Measurements from ENCODE around the gene VSTM2B.

Gene VSTM2B

DNA sequence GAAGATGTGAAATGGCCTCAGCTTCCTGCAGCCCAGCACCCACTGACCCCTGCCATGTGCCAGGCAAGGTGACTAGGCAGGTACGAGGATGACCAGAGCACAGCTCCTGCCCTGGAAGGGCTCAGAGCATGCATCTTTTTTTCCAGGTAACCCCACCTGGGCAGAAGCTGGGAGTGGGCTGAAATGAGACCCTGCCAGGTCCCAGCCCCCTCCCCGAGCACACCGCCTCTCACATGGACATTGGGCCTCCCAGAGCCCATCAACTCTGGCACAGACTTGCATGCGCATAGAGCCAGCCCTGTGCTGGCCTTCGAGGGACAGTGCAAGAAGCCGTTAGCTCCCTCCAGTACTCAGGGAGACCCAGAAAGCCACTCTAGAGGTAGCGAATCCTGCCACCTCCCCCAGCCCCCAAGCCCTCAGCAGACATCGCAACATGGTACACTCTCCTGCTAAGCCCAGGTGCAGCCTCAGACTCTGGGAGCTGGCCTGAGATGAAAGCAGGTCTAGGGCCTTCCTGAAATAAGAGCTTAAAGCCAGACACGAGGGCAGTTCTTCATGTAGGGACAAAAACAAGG, 8.9 kb upstream of the VSTM2B start:
- no peak for DNase-seq

DNA sequence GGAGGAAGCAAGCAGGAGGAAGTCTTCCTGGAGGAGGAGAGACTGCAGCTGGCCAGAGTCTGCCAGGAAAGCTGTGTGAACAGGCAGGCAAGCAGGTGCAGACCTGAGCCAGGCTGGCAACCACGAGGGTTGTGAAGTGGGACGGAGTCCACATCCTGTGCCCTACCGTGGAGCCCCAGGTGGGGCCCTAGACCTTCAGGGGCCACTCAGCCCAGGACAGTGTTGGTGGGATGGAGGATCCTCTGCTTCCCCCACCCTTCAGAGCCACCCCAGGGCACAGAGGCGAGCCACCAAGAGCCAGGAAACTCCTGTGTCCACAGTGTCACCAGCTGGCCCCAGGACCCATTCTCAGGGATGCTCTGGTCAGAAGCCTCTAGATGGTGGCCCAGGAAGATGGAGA, 8.4 kb upstream of the VSTM2B start:
- DNase-seq, result no peak

DNA sequence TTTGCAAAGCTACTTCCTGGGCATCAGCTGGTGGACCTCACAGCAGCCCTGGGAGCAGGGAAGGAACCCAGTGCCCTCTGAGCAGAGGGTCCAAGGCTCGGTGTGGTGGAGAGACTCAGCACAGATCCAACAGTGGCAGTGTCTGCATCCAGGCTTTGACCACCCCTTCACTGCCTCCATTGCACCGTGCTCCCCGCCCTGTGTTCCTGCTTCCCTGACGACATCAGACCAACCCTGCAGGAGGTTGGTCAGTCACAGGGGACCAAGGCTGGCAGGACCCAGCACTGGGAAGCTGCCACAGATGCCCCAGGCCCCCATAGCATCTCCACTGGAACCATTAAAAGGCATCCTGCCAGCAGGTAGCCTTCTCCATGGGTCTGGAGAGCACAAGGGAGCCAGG, 7.8 kb upstream of the VSTM2B start:
- DNase-seq, result no peak

DNA sequence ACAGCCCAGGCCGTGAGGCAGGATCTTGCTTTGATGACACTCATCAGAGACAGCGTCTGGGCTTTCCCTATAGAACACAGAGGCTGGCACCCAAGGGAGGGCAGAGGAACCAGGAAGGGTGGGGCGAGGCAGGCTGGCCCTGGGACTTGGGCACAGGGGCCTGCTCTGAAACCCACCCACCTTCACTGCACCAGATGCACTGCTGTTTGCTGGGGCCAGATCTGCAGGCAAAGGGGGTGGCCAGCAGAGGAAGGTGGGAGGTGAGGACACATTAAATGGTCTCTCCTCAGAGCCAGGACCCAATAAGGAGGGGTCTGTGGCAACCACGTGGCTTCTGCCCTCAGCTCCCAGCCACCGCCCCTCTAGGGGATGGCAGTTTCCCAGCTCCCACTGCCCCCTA, 6.6 kb upstream of the VSTM2B start:
- no peak for DNase-seq

DNA sequence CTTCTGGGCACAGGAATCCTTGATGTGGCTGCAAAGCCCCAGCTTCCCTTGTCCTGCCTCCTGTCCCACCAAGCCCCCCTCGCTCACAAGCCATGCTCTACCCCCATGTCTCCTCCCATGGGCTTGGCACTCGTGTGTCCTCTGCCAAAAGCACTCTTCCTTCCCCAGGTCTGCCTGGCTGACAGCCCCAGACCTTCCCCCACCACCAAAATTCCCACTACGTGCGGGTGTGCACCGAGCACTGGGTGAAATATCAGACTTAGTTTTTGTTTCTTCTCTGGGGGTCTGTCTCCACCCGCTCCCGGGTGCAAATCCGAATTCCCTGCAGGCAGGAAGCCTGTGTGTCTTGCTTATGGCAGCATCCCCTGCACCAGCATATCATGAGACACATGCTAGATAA, 5.9 kb upstream of the VSTM2B start:
- DNase-seq, result no peak

DNA sequence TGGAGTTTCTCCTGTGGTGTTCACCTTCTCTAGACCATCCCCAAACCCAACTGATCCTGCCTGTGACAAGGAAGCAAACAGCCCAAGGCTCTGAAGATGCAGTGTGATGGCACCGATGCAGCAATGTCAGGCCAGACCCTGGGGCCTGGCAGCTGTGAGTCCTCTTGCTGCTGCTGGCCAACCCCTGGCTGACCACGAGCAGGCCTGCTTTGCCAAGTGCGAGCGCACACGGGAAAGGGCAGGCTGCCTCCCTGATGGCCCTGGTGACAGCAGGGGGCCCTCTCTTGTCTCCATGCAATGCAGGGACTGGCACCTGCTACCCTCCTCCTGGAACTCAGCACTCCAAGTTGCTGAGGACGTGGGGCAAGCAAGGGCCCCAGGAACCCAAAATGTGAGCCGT, 5.4 kb upstream of the VSTM2B start:
- no peak for DNase-seq

DNA sequence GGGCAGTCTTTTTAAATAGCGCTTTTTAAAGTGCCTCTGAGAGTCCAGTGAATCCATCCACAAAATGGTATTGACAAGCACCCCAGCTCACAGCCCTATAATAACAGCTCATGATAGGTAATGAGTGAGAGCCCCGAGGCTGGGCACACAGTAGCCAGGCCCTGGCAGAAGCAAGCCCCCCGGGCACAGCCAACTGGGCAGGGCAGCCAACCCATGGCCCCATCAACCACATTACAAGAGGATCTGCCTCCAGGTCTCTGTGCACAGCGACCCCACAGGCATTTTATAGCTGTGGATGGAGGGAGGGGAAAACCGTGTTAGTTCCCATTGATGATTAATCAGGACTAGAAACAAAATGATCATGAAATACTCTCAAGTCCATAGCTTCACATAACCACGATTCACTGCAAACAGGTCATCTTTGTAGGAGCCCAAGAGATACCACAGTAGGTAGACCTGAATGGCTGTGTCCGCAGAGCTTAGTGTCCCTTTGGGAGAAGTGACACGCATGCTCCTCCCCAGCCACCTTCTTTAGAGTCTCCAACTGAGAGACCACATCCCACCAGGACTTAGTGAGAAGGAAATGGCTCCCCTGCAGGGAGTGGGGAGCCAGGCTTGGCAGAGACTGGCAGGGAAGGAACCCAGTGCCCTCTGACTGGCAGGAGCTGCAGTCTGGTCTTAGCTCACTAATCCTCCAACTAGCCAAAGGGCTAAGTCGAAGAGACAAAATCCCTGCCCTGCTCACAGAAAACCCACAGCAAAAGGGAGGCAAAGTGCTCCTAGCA, 4.3 kb upstream of the VSTM2B start:
- no peak for DNase-seq

DNA sequence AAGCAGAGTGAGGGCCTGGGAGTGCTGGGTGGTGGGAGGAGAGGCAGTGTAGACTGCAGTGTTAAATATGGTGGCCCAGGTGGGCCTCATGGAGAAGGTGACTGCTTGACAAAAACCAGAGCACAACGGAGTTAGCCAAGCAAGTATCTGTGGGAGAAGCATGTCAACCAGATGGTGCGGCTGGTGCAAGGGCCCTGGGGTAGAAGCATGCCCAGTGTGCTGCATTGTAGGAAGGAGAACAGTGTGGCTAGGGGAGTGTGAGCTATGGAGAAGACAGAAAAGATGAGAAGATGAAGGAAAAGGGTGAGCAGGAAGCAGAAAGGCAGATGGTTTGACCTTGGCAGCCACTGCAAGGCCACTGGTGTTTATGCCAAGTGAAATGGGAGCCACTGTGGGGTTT, 2.2 kb upstream of the VSTM2B start:
- DNase-seq, result no peak

DNA sequence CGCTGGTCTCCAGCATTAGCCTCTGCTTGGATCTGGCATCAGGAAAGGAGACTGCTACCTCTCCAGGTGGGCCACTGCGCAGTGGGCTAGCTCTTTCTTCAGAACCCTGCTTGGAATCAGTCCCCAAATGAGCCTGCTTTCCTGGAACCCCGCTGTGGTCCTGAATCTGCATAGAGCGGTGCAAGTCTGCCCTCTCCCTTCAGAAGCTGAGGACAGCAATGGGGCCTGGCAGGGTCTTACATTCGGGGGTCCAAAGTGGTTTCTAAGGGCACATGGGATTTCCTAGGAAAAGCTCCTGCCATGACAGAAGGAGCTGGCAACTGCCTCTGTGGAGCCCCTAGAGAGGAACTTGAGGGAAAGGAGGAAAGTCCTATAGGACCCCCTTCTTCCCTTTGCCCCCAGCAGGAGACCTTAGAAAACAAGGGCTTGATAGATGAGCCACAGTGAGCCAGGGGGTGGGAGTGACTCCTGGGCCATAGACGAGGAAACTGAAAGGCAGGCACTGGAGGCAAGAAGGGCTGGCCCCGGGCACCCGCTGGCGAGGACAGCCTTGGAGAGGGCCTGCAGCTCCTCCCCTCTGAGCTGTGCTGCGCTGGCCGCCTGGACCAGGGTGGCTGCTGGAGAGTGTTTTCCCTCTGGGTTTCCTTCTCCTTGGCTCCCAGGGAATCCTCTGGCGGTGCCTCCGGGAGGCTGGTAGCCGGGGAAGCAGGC, 1.4 kb upstream of the VSTM2B start:
- no peak for DNase-seq

DNA sequence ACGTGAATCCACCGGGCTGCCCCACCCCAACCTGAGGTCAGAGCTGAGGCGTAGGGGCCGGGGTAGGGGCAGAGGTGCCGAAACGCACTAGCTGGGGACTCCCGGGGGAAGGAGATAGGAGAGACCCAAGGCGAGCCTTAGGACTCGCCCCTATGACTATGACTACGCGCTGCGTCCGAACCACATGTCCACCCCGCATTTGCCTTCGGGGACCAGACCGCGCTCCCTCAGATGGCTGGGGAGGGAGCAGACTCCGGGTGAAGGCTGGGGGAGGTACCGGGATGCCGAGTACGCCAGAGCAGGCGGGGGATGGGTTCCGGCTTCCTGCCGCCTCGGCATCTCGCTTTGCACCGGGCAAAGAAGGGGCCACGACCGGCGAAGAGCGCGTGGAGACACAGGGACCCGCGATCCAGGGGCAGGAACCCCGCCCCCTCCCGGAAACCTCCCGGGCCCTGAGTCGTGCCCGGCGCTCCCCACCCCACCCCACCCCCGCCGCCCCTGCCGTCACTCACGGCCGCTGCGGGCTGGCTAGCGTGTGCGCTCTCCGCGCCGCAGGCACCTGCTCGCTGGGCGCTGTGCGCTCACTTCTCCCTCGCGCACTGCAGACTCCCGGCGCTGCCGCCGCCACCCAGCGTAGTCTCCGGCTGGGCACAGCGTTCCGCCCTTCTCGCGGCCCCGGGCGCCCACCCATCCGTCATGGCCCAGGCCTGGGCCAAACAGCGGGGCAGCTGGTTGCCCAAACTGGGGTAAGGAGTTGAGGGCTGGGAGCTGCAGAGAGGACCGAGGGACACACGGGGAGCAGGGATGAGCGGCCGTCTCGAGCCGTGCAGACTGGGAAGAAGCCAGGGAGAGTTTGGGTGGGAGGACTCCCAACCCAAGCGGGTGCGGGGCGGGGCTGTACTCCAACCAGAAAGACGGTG, 622 bp upstream of the VSTM2B start:
- DNase-seq, result no peak

DNA sequence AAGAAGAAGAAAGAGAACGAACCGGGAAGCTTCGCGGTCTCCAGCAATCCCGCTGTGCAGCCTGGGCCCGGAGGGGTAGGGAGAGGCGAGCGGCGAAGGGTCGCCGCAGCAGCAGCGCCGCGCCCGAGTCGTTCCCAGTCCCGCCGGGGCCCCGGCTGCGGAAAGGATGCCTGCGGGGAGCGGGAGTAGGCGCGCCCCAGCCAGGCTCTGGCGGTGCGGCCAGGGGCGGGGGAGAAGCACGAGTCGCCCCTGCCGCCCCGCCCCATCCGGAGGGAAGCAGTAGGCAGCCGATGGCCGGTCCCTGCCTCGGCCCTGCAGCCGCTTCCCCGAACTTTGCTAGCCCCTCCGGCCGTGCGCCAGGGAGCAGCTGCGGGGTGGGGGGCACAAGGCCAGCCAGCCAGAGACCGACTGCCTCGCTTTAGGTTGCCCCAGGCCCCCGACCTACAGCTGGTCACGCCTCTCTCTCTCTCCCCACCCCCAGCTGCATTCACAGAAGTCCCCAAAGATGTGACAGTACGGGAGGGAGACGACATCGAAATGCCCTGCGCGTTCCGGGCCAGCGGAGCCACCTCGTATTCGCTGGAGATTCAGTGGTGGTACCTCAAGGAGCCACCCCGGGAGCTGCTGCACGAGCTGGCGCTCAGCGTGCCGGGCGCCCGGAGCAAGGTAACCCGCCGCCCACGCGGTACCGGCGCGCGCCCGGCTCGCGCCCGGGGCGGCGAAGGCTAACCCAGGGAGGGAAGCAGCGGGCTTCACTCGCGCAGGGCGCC, 1.1 kb downstream of the VSTM2B start:
- peak; percentile 37 for DNase-seq

DNA sequence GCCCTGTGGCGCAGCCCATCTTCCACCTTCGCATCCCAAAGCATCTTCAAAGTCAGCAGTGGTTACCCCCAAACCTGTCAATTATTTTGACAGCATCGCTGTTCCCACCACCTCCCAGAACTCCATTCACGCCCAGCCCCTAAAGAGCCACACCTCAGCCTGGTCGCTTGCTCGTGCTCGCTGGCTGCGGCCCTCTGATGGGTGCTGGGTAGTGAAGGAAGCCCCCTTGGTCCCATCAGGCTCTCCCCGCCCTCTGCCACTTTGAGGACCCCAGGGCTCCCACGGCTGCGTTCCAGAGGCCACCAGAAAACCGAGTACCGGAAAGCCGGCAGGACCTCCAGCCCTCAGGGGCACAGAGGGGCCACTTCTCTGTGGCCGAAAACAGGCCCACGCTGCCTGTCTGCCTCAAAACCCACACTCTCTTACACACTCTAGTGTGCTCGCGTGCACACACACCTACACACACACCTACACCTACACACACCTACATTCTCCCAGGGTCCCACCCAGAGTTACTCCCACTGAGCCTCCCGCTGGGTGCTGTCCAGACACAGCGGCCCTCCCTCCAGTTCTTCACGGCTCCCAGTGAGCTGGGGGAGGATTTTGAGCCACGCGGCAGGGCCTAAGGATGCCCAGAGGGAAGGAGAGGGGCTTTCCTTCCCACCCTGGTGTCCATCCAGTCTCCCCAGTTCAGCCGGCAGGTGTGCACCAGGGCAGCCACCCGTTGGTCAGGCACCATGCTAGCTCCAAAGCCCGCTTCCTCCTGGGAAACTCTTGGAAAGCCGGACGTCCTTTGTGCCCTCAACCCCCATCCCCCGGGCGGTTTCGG, 1.9 kb downstream of the VSTM2B start:
- no peak for DNase-seq

DNA sequence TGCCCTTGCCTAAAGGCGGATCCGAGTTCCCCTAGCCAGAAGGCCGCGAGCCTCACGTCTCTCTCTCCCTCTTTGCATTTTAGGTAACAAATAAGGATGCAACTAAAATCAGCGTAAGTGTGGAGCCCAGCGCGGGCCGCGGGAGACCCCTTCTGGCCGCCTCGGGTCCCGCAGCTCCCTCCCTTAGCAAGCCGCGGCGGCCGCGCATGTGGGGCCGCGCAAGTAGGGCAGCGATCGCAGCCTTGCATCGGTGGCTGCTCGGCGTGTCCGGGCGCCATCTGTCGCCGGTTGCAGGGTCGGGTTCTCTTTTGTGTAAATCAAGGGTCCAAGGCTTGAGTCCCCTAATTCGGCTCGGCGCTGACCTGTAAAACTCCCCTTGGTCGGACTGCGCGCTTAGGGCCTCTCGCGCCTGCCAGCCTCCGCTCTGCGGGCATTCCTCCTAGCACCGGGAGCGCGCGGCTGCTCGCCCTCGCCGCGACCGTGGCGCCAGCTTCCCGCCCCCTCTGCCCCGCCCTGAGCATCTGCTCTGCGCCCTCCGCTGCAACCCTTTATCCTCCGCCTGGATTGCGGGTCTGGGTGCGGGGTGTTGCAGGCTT, 2.7 kb downstream of the VSTM2B start:
- DNase-seq, result peak; percentile 91

DNA sequence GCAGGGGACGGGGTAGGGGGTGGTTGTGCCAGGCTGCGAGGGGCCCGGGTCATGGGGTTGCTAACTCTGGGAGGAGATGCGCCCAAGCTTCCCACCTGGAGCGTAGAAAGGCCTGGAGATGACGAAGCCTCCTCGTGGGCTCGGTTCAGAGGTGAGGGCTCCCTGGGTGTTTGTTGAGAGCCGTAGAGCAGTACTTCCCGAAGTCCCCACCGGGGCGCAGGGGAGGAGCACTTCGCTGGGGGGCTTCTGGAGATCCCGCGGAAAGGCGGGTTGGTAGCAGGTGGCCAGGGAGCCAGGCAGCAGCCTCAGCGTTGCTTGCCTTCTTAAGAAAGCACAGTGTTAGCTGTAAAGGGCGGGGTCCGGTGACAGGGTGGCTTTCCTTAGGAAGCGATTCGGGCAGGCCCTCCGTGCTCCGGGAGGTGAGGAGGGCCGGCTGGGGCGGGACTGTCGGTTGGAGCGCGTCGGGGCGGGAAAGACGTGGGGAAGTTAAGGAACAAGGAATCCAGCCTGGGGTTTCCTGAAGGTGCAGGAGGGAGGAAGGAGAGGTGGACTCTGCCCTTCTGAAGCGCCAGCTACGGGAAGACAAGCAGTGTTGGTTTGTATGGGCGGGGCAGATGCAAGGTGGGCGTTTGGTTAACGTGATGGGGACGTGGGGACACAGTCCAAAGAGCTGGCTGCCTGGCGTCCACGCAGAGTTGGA, 3.3 kb downstream of the VSTM2B start:
- peak; percentile 50 for DNase-seq

DNA sequence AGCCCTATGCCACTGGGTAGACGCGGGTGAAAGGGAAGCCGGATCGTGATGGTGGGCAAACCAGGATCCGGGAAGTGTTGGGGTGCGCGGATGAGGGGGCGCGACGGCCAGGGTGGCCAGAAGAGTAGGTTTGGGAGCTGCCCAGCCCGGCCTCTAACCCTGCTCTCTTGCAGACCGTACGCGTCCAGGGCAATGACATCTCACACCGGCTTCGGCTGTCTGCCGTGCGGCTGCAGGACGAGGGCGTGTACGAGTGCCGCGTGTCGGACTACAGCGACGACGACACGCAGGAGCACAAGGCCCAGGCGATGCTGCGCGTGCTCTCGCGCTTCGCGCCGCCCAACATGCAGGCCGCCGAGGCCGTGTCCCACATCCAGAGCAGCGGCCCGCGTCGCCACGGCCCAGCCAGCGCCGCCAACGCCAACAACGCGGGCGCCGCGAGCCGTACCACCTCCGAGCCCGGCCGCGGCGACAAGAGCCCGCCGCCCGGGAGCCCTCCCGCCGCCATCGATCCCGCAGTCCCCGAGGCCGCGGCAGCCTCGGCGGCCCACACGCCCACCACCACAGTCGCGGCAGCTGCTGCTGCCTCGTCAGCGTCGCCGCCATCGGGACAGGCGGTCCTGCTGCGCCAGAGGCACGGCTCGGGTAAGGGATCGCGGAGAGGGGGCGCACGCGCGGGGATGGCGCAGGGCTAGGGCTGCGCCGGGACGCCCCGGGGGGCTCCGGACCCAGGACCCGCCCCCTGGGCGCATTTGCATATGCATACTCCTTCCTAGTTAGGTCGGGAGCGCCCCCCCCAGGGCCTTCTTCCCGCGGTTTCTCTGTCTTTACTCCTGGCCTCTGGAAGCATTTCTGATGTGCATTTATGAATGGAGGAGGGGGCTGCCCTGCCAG, 4.1 kb downstream of the VSTM2B start:
- no peak for DNase-seq

DNA sequence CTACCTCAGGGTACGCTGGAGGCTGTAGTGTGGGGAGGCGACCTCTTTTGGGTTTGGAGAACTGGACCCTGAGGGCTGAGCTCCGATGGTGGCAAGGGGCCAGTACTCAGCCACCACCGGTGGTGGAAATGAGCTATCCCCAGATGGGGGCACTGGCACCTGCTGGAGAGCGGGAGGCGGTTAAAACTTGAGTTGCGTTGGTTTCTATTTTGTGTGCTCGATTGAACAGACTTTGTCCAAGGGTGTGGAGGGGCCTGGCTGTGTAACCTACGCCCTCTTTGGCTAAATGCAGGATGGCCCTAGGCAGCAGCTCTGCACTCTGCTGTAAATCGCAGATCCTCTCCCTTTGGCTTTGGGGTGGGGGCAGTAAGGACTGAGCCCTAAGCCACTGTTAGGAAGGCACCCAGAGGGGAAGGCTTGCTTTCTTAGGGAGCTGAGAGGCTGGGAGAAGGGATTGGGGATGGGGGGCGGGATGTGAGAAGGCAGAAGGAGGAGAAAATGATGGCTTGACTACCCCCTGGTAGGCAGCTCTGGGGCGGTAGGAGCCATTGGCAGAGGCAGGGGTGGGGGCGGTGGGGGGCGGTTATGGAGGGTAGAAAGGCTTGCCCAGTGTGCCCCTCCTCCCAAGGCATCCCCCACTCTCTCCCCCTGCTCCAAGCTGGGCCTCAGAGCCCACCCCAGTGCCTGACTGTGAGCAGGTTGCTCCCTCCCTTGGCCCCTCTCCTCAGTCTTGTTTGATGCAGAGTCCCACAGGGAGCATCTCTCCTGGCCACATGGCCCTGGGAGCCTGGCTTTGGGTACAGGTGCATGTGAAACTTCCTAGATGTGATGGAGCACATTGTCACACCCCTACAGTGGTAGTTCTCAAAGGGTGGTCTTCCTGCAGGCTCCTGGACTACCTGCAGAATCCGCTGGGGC, 5.0 kb downstream of the VSTM2B start:
- DNase-seq, result no peak

DNA sequence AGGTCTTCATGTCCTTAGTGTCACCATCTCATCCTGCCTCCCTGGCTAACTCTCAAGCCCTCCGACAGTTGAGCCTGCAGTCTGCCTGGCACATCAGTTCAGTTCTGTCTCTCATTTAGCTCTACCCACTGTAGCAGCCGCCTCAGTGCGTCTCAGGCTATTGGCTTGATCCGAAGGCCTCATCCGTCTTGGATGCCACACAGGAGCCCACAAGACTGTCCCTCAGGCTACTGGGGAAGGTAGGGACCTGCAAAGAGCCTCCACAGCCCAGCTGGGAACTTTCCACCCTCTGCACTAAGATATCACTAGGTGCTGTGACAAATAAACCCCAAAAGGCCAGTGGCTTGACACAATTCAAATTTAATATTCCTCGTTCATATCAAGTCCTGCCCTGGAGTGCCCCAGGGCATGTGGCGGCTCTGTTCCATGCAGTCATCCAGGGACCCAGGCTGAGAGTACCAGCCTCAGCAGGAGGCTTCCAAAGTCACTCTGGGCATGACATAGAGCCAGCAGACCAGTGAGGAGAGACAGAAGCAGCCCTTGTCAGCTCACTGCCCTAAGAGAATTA, 5.7 kb downstream of the VSTM2B start:
- no peak for DNase-seq

DNA sequence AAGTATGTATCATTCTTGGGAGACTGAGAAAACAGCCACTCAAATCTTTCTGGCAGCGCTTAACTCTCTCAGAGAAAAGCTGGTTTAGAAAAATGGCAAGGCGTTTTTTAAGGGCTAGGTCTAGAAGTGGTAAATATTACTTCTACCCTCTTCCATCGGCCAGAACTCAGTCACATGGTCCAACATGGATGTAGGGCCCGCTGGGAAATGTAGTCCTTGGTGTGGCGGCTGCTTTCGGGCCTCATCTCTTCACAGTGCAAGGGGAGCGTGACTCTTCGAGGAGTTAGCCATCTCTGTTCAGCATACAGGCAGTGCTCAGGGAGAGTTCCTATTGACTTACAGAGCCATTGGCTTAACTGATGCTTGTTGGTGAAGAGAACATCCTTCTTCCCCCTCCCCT, 6.3 kb downstream of the VSTM2B start:
- DNase-seq, result no peak
